Activated CD4-positive, alpha-beta T cell treated with anti-CD3 and anti-CD28 coated beads, Interleukin-2, amount 10 ng/mL, durations not matched to agents 24 days and 14 days (primary cell): ENCODE data around the gene OR13G1. TPM values are rescaled to one million over a fixed set of nuclear protein-coding genes. Genes with fewer than 3 reads are reported as not detected.
A peak's percentile ranks its signal among the peaks of the same experiment; 100 is the strongest.

ENCODE experiments used
- DNase-seq: peaks from one replicate; pipeline ENCODE4 v3.0.0; 2022
- H3K27ac Mint-ChIP-seq: one replicate; pipeline ENCODE4 v1.8.0; 2022; ENCODE audit warnings: mild to moderate bottlenecking, mixed read lengths
- H3K27me3 Mint-ChIP-seq: one replicate; pipeline ENCODE4 v1.8.0; 2022; ENCODE audit warnings: mixed read lengths
- H3K36me3 Mint-ChIP-seq: one replicate; pipeline ENCODE4 v1.8.0; 2022; ENCODE audit warnings: low read depth, mild to moderate bottlenecking, mixed read lengths
- H3K4me1 Mint-ChIP-seq: one replicate; pipeline ENCODE4 v1.8.0; 2021; ENCODE audit warnings: mixed read lengths
- H3K4me3 Mint-ChIP-seq: one replicate; pipeline ENCODE4 v1.8.0; 2022; ENCODE audit warnings: mild to moderate bottlenecking, moderate library complexity, mixed read lengths
- H3K9me3 Mint-ChIP-seq: one replicate; pipeline ENCODE4 v1.8.0; 2021; ENCODE audit warnings: mixed read lengths
- intact Hi-C: fragments of 100-400 bp; cut with micrococcal nuclease; formaldehyde crosslinking; loops from one replicate; pipeline ENCODE4 v1.15.1; 2023
- total RNA-seq: library from RNA; stranded (reverse); gene quantifications from 2 replicates; pipeline ENCODE4 v1.2.3, GENCODE V29; 2022

The OR13G1 gene
- total RNA-seq, 1 donor from 2014 or later: not detected

GRCh38 chr1:247639381-247639981 lies 40.1 kb downstream of the OR13G1 start:
- Mint-ChIP-seq H3K4me1 (no peaks in the 10 kb centered on the region), H3K9me3 (no peaks in the 10 kb centered on the region), H3K27ac (no peak overlapping the region), H3K27me3 (peaks cover 2% of the 10 kb centered on the region), H3K36me3 (no peaks in the 10 kb centered on the region), H3K4me3 (no peak overlapping the region)
- peak; percentile 75 for DNase-seq
- intact Hi-C loops: no loop called here

GRCh38 chr1:247638781-247639180 lies 40.8 kb downstream of the OR13G1 start:
- Mint-ChIP-seq H3K9me3 (no peaks in the 10 kb centered on the region), H3K27ac (no peak overlapping the region), H3K4me3 (peak overlapping the region; percentile 49), H3K36me3 (no peaks in the 10 kb centered on the region), H3K27me3 (peaks cover 2% of the 10 kb centered on the region), H3K4me1 (no peaks in the 10 kb centered on the region)
- intact Hi-C loops: no loop called here
- DNase-seq: no peak

DNA sequence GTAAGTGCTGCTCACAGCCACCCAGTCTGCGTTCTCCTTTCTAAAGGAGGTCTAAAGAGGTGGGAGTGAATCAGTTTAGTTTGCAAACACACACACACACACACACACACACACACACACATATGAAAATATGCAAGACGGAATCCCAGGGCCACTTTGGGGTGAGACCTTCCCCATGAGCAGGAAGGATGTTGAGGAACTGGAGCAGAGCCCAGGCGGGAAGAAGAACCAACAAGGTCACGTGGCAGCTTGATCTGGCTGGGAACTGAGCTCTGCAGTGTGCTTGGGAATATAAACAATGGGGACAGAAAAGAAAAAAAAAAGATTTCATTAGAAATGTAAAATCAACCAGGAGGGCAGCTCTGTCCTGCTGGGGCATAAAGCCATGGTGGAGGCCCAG lies 41.5 kb downstream of the OR13G1 start:
- no peaks in the 10 kb centered on the region for H3K36me3 Mint-ChIP-seq
- intact Hi-C loops: no loop called here
- peaks cover 2% of the 10 kb centered on the region for H3K27me3 Mint-ChIP-seq
- H3K4me1 Mint-ChIP-seq: no peaks in the 10 kb centered on the region
- no peak for DNase-seq
- H3K9me3 Mint-ChIP-seq: no peaks in the 10 kb centered on the region
- no peak overlapping the region for H3K4me3 Mint-ChIP-seq
- H3K27ac Mint-ChIP-seq: no peak overlapping the region

DNA sequence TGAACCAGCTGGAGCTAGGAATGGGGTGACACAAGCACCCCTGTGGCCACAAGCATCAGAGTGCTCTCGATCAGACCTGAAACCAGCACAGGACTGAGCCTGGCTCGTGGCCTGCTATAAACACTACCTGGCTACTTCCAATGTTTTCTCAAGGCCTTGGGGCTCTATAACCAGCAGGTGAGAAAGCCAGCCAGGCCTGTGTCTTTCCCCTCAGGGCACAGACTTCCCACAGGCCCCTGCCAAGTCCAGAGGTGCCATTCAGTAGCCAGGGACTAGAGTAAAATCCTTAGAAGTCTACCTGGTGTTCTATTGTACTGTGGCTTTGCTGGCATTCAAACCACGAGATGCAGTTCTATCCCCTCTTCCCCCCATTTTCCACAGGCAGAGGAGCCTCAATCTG lies 51.6 kb downstream of the OR13G1 start:
- Mint-ChIP-seq H3K27ac (no peak overlapping the region), H3K9me3 (no peaks in the 10 kb centered on the region), H3K27me3 (no peaks in the 10 kb centered on the region), H3K4me3 (no peak overlapping the region), H3K36me3 (no peaks in the 10 kb centered on the region), H3K4me1 (no peaks in the 10 kb centered on the region)
- intact Hi-C loops: no loop called here
- no peak for DNase-seq

Other genes with a start within 250 kb of the OR13G1 start
- not detected in 2 replicates for gene OR2B11, start 221.6 kb downstream of the OR13G1 start, total RNA-seq
- not detected in 2 replicates for gene OR2C3, start 143.3 kb downstream of the OR13G1 start, total RNA-seq
- gene GCSAML, start 130.6 kb downstream of the OR13G1 start, total RNA-seq: 0.12 and 0.14 TPM in 2 replicates
- not detected in 2 replicates for gene OR2G2, start 91.4 kb downstream of the OR13G1 start, total RNA-seq
- gene OR2G3, start 74.2 kb downstream of the OR13G1 start, total RNA-seq: not detected in 2 replicates
- gene OR6F1, start 36.9 kb upstream of the OR13G1 start, total RNA-seq: not detected in 2 replicates
- not detected in 2 replicates for gene OR14K1, start 58.9 kb upstream of the OR13G1 start, total RNA-seq
- not detected in 2 replicates for gene OR14A2, start 68.4 kb upstream of the OR13G1 start, total RNA-seq
- gene OR1C1, start 80.8 kb upstream of the OR13G1 start, total RNA-seq: not detected in 2 replicates
- gene OR14A16, start 144.4 kb upstream of the OR13G1 start, total RNA-seq: not detected in 2 replicates
- gene OR11L1, start 162.2 kb upstream of the OR13G1 start, total RNA-seq: not detected in 2 replicates
- gene TRIM58, start 177.4 kb upstream of the OR13G1 start, total RNA-seq: 0.23 and 0.24 TPM in 2 replicates
- 0.21 TPM in 1 of 2 replicates, not detected in the other for gene OR2W3, start 215.8 kb upstream of the OR13G1 start, total RNA-seq
- not detected in 2 replicates for gene OR2T8, start 240.5 kb upstream of the OR13G1 start, total RNA-seq
- gene OR2AJ1, start 245.2 kb upstream of the OR13G1 start, total RNA-seq: not detected in 2 replicates